GM21737 (cell line): ENCODE measurements around the gene TMEM86A.
"Not testable (repeated sequence)": the region's sequence is repeated elsewhere in the genome, so short reads cannot be mapped to it uniquely, and the experiment has no call there.

Experiments
- ATAC-seq: cut with Tn5 transposase; IDR thresholded peaks from one replicate; pipeline ENCODE4 v1.9.1; 2021; ENCODE audit warnings: mild to moderate bottlenecking, moderate library complexity; ENCODE audit not compliant: unreplicated experiment

Gene TMEM86A, protein sequence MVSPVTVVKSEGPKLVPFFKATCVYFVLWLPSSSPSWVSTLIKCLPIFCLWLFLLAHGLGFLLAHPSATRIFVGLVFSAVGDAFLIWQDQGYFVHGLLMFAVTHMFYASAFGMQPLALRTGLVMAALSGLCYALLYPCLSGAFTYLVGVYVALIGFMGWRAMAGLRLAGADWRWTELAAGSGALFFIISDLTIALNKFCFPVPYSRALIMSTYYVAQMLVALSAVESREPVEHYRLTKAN

DNA sequence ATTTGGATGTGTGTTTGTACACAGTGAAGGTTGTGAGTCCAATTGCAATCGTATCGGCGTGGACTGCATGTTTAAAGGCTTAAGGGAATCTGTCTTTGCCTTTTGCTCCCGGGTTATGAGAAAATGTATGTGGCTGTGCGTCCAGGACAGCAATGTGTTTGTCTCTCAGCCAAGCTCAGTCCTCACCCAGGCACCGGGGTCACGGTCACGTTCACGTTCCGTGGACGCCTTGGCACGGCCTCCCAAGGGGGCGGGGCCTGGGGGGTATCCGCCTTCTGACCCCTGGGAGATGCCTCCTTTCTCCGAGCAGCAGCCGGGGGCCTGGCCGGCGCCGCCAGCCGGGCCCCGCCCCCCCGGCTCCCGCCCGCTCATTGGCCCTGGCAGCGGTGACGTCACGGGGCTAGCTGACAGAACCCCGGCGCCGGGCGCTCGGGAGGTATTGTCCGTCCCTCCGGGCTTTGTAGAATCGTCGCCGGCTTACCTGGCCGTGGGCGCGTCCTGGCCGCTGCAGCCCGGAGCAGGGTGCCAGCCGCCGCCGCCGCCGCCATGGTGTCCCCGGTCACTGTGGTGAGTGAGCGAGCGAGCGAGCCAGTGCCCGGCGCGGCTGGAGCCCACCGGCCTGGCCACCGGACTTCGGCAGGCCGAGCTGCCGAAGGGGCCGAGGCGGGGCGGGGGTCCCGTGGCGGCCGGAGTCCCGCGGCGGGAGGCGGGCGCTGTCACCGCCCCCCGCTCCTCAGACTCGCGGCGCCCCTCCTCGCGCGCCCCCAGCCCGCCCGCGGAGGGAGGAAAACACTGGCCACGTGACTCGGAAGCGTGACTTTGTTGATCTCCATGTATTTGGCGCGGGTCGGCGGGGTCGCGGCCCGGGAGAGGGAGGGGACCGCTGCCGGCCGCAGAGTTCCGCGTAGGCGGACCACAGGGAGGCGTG lies at the start of gene TMEM86A:
TSS of gene TMEM86A (plus strand) at position 439 of the 928 bp plus-strand sequence. CDS start at position 547, 108 bp downstream.
- ATAC-seq: peak; percentile 92

DNA sequence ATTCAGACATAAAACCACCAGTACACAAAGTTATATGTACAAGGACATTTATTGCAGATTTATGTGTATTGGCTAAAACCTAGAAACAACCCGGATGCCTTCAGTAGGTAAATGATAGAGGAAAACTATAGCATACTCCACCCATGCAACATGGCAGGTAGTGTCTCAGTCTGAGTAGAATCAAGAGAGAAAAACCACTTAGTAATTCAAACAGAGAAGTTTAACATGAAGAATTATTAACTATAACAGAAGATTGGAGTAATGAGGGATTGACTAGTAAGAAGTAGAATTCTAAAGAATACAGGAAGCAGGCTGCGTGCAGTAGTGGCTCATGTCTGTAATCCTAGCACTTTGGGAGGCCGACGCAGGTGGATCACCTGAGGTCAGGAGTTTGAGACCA lies 48.2 kb upstream of the TMEM86A start:
- ATAC-seq: no peak

DNA sequence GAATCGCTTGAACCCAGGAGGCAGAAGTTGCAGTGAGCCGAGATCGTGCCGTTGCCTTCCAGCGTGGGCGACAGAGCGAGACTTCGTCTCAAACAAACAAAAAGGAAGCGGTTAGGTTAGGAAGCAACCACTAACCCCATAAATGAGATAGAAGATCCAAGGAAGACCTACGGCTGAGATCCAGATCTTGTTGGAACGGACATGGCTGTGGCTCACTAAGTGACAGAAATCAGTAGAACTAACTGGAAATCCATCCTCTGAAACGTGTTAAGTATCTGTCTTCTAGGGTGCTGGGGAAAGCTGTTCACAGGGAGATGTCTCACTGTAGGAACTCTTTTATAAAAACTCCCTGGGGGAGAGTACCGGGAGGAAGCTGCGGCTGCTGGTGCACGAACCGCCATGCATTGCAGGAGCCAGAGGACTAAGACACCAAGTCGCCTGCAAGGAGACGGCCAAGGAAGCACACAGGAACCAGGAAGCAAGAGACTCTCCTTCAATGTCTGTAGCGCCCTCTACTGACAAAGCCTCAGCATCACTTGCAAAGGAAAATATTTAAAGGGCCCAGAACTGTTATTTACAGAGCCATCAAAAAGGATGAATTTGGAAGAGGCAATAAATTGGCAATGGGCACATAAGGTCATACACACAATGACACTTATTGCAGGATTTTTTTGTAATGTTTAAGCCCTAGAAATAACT lies 47.6 kb upstream of the TMEM86A start:
- no peak for ATAC-seq

DNA sequence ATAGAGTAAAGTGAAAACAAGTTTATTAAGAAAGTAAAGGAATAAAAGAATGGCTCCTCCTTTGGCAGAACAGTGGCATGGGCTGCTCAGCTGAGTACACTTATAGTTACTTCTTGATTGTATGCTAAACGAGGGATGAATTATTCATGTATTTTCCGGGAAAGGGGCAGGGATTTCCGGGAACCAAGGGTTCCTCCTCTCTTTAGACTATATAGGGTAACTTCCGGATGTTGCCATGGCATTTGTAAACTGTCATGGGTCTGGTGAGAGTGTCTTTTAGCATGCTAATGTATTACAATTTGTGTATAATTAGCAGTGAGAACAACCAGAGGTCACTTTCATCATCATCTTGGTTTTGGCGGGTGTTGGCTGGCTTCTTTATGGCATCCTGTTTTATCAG lies 40.9 kb upstream of the TMEM86A start:
- no peak for ATAC-seq

DNA sequence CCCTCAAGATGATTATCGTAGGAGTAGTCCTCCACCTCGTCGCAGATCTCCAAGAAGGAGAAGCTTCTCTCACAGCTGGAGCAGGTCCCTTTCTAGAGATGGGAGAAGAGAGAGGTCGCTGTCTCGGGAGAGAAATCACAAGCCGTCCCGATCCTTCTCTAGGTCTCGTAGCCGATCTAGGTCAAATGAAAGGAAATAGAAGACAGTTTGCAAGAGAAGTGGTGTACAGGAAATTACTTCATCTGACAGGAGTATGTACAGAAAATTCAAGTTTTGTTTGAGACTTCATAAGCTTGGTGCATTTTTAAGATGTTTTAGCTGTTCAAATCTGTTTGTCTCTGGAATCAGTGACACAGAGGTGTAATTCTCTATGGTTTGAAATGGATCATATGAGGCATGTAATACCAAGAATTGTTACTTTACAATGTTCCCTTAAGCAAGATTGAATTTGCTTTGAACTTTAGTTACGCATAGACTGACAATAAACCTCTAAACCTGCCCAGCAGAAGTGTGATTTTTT lies 33.2 kb upstream of the TMEM86A start:
- ATAC-seq: not testable (repeated sequence)

DNA sequence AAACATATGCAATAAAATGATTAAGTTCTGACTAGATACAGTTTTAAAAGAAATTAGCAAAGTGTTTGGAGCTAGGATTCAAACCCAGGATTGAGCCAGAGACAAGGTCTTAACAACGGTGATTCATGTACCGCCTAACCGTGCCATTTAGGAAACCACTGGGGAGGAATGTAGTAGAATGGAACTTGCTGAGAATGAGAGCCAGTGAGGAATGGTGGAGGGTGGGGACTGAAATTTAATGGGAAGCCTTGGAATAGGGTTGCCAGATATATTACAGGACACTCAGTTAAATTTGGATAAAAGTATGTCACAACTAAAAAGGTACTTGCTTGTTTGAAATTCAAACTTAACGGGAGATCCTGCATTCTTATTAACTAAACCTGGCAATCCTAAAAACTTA lies 30.4 kb upstream of the TMEM86A start:
- no peak for ATAC-seq

DNA sequence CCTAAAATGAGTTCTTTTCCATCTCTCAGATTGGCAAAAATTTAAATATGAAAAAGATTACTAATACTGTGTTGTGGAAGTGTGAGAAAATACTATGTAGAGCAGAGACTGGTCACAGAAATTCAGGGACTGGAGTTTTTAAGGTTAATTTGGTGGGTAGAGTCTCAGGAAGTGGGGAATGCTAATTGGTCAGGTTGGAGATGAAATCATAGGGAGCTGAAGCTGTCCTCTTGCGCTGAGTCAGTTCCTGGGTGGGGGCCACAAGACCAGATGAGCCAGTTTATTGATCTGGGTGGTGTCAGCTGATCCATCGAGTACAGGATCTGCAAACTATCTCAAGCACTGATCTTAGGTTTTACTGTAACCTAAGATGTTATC lies 29.4 kb upstream of the TMEM86A start:
- no peak for ATAC-seq

DNA sequence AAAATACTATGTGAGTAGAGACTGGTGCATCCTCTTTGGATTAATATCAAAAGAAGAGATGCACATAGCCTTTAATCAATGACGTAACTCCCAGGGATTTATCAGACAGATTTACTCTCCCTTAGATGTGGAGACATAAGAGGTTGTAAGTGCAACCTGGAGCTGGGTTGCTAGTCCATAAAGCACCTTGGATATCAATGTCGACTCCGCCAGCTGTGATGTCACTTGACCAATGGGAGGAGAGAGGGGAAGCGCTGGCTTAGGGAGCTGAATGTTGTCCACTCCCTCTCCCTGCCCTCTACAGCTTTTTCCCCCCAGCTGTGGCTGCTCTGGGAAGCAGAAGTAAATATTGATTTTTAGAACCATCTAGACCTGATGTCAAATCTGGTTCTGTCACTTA lies 28.9 kb upstream of the TMEM86A start:
- ATAC-seq: no peak

DNA sequence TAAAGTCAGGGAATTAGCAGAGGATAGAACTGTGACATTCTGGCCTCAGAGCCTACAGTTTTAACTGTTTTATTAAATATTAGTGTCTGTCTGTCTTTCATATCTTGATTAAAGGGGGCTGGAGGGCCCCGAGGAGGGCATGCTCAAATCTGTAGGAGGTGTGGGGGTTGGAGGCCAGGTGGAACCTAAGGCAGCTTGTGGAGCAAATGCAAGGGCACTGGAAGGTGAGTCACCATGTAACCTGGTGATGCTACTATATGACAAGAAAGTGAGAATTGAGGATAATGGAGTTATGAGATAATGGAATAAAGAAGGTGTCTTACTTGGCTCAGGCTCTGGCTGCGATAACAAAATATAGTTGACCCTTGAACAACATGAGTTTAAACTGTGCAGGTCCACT lies 27.3 kb upstream of the TMEM86A start:
- ATAC-seq: no peak

DNA sequence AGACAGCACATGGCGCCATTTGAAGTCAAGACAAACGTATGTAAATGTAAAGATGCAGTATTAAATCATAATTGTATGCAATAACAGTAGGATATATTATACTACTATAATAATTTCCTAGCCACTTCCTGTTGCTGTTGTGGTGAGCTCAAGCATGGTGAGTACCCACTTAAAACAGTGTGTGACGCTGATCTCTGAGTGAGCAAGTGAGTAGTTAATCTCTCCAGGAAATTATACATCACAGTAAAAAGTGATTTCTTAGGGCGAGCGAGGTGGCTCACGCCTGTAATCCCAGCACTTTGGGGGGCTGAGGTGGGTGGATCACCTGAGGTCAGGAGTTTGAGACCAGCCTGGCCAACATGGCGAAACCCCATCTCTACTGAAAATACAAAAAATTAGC lies 26.4 kb upstream of the TMEM86A start:
- ATAC-seq: not testable (repeated sequence)

DNA sequence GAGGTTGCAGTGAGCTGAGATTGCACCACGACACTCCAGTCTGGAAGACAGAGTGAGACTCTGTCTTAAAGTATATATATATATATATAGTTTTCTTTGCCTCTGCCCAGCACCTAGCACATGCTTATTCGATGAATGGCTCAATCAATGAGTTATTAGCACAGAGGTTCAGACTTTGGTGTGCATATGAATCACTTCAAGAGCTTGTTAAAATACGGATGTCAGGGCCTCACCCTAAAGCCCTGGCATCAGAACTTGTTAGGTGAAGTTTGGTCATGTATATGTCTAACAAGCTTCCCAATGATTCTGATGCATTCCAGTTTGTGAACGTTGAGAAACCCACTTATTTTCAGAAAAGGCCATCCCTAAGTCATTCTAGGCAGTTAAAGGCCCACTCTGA lies 21.8 kb upstream of the TMEM86A start:
- no peak for ATAC-seq

DNA sequence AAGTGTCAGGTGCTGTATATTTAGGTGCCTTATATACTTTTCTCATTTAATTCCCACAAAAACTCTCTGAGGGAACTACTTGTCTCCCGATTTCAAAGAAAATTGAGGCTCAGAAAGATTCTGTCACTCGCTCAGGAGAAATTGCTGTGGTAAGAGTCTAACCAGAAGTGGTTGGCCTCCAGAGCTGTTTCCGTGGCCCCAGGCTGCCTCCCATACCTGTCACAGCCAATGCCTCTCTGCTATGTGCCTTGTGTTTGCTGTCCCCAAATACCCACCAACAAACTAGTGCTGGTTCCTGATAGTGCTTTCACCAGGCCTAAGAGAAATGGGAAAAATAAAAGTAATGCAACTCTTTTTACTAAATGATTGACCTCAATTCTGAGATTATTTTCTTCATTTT lies 21.0 kb upstream of the TMEM86A start:
- no peak for ATAC-seq

DNA sequence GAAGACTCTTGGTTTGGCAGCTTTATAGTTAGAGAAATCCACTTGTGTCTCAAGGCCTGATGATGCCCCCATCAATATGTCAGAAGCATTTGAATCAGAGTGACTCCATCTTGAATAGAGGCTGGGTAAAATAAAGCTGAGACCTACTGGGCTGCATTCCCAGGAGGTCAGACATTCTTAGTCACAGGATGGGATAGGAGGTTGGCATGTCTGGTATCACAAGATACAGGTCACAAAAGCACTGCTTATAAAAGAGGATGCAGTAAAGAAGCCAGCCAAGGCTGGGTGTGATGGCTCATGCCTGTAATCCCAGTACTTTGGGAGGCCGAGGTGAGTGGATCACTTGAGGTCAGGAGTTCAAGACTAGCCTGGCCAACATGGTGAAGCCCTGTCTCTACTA lies 16.6 kb upstream of the TMEM86A start:
- not testable (repeated sequence) for ATAC-seq

DNA sequence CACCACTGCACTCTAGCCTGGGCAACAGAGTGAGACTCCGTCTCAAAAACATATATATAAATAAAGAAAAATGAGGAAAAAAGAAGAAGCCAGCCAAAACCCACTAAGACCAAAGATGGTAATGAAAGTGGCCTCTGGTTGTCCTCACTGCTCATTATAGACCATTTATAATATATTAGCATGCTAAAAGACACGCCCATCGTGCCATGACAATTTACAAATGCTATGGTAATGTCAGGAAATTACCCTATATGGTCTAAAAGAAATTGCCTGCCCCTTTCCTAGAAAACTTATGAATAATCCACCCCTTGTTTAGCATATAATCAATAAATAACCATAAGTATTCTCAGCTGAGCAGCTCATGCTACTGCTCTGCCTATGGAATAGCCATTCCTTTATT lies 16.1 kb upstream of the TMEM86A start:
- no peak for ATAC-seq

DNA sequence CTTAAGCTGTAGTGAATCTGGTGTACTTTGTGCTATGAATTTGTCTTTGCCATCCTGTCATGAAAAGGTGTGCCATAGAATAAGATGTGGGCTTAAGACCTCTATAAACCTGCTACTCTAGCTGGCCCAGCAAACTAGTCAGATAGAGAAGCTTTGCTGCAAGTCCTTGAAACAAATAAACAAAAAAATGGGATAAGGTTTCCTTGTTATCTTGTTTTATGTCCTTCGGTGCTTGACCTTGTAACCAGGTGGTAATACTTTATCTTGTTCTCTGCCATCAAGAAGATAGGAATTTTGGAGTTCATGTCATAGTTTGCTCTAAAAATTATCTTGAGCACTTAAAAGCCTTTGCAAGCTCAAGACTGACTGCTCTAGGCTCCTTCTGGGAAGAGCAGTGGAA lies 14.3 kb upstream of the TMEM86A start:
- no peak for ATAC-seq

DNA sequence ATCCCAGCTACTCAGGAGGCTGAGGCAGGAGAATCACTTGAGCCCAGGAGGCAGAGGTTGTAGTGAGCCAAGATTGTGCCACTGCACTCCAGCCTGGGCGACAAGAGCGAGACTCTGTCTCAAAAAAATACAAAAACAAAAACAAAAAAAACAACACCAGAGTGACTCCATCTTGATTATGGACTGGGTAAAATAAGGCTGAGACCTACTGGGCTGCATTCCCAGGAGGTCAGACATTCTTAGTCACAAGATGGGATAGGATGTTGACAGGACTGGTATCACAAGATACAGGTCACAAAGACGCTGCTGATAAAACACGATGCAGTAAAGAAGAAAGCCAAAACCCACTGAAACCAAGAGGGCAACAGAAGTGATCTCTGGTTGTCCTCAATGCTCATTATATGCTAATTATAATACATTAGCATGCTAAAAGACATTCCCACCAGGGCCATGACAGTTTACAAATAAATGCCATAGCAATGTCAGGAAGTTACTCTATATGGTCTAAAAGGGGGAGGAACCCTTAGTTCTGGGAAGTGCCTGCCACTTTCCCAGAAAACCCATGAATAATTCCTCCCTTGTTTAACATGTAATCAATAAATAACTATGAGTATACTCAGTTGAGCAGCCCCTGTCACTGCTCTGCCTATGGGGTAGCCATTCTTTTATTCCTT lies 7.0 kb upstream of the TMEM86A start:
- not testable (repeated sequence) for ATAC-seq

DNA sequence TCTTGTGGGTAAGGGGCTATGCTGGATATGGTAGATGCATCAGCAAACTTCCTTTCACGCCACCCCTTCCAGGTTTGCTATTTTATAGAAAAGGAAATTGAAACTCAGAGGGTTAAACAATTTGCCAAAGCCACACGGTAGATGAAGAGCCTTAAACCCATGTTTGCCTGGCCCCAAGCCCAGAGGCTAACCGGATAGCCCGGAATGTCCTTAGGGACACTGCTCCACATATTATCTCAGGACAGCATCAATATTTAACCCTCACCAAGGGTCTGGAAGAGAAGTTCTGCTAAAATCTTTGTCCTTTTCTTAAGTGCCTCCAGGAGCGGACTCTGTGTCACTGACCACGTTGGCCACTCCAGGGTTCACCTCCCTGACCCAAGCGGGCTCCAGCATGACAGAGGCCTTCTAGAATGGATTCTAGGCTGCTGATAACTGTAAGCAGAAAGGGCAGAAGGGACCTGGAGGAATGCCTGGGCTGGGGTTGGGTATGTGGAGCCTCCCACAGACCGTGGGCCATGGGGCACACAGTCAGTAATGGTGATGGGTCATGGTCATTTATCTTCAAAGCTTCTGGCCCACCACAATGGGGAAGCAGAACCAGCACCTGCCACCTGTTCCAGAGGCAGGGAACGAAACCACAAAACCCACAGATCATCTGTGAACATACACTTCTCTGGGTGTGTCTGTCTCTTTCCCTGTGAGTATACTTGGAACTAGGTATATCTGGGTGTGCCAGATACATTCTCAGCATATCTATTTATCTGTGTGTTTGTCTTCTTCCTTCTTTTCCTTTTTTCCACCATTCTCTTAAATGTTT lies 5.4 kb upstream of the TMEM86A start:
- ATAC-seq: no peak

DNA sequence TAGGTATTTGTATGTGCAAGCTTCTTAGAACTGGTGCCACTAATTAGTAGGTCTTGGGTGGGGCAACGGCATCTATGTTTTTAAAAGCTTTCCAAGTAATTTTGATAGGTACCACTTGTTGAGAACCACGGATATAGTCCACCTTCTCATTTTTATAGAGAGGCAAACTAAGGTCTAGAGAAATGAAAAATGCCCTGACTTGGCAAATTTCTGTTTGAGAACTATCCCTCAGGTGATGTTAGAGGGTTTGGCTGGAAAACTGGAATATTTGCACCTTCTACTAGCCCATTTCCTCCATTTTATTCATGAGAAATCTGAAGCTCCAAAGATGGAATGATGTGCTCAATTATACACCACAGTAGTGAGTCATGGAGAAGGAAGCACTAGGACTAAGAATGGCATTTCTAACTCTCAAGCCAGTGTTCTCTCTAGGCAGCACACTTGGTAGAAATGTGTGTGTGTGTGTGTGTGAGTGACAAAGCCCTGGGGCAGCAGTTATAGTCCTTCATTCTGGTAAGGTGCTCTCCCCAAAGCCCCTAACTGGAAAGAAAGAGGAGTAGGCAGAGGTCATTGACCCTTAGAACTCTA lies 1.8 kb upstream of the TMEM86A start:
- no peak for ATAC-seq

DNA sequence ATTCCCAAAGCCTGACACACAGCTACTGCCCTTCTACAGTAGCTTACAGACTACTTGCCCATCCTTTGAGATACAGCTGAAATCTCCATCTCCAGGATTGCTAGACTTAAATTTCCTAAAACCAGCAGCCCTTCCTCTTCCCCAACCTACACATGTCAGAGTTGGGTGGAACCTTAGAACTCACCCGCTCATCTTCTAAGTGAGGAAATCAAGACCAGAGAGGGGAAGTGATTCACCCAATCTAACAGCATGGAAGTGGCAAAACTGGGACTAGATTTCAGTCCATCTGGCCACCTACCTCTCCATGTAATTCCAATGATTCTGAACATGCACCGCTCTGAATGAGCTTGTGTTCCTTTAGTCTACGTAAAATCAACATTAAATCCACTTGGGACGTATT lies 1.0 kb upstream of the TMEM86A start:
- no peak for ATAC-seq

DNA sequence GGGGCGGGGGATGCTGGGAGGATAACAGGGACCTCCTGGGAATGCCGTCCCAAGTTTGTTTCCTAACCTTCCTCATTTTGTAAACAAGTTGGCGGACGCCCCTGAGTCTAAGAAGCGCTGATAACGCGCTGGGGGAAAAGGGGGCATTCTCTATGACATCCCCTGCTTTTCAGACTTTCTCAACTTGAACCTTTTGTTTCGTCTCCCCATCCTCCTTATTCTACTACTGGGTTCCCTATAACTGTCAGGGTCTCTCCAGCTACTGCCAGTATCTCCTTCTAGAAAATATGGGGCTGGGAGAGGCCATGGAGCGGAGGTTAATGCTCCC lies 654 bp downstream of the TMEM86A start:
- ATAC-seq: no peak
